Omental fat pad (tissue), 4 donors: ENCODE measurements around the gene CATSPER3. TPM values are rescaled to one million over a fixed set of nuclear protein-coding genes. Genes with fewer than 3 reads are reported as not detected.

Source experiments
- ATAC-seq: fragments of 150-250 bp; one replicate; pipeline ENCODE4 v1.9.1; 2016; ENCODE audit warnings: mild to moderate bottlenecking, moderate library complexity; ENCODE audit not compliant: low FRiP score
- DNase-seq: peaks from one replicate; pipeline ENCODE4 v3.0.0-alpha.2; 2019; ENCODE audit warnings: low spot score
- CTCF ChIP-seq, 3 donors: fragments of 450-650 bp; IDR thresholded peaks; one replicate each; pipeline ENCODE4 v1.5.1; 2016 to 2017; ENCODE audit warnings: antibody characterized with exemption in 3 of 3, mild to moderate bottlenecking in 3 of 3, moderate library complexity in 2 of 3
- total RNA-seq, 4 donors: library from RNA; depleted of rRNA; stranded (reverse); fragments of >200 nt; gene quantifications; one replicate each; pipeline ENCODE4 v1.1.0, GENCODE V29; 2016

The CATSPER3 gene
- under 1 TPM in 2 of 4 donors, not detected in 2; 0.46 to 0.48 TPM for total RNA-seq

DNA sequence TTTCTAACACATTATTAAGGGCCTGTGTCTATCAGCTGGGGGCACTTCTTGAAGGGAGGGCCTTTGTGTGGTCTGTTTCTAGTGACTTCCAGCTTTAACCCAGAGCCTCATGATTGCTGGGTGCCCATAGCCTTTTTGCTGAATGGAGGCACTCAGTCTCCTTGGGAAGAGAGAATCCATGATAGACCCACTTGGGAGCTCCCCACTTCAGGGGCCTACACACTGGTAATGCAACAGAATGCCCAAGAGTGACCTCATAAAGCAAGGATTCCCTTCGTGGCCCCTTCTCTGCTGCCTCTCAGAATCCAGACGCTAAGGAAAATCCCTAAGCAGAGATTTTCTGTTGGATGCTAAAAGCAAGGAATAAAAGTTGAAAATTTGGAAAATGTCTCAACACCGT is at the start of gene CATSPER3:
TSS of gene CATSPER3 (plus strand) at position 301 of the 400 bp plus-strand sequence. CDS start at position 386, 85 bp downstream.
- ATAC-seq (no peak), DNase-seq (no peak)
- TF ChIP-seq CTCF (IDR thresholded peaks at IDR 0.05), result no peak

DNA sequence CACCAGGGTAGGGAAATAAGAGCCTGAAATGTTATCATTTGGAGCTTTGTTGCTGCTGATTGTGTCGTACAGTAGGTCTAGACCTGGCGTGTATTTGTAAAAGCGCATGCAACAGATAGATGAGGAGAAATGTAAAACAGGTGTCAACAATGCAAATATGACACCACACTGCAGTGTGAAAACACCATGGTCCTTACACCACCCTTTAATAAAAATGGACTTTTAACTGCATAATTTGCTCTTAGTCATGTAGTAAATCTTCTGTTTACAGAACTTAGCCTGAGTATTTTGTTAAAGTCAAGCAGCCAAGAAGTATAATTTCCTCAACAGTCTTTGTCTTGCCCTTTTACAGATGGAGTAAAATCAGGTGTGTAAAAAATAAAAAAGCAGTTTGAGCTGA is 48.8 kb upstream of the CATSPER3 start:
- DNase-seq (no peak), ATAC-seq (no peak)
- no peak for TF ChIP-seq CTCF (IDR thresholded peaks at IDR 0.05)

GRCh38 chr5:134920848-134921575 is 46.7 kb upstream of the CATSPER3 start:
- DNase-seq, result no peak
- TF ChIP-seq CTCF (IDR thresholded peaks at IDR 0.05), result no peak
- no peak for ATAC-seq

GRCh38 chr5:134932508-134932907 is 35.2 kb upstream of the CATSPER3 start:
- ATAC-seq (no peak), DNase-seq (no peak)
- TF ChIP-seq CTCF (IDR thresholded peaks at IDR 0.05), result no peak

- ATAC-seq, result no peak
Observed at GRCh38 chr5:134934202-134934601, 33.5 kb upstream of the CATSPER3 start.

GRCh38 chr5:134935711-134936602 is 31.8 kb upstream of the CATSPER3 start:
- ATAC-seq, result no peak
- no peak for TF ChIP-seq CTCF (IDR thresholded peaks at IDR 0.05)
- DNase-seq, result no peak

More at GRCh38 chr5:134934202-134934601, 33.5 kb upstream of the CATSPER3 start:
- no peak for DNase-seq
- no peak for TF ChIP-seq CTCF (IDR thresholded peaks at IDR 0.05)
